HG02938 (cell line): ENCODE data around the gene FGFR3.

Experiments
- ATAC-seq: cut with Tn5 transposase; IDR thresholded peaks from one replicate; pipeline ENCODE4 v1.9.1; 2021; ENCODE audit warnings: mild to moderate bottlenecking, moderate library complexity; ENCODE audit not compliant: unreplicated experiment

Gene FGFR3

DNA sequence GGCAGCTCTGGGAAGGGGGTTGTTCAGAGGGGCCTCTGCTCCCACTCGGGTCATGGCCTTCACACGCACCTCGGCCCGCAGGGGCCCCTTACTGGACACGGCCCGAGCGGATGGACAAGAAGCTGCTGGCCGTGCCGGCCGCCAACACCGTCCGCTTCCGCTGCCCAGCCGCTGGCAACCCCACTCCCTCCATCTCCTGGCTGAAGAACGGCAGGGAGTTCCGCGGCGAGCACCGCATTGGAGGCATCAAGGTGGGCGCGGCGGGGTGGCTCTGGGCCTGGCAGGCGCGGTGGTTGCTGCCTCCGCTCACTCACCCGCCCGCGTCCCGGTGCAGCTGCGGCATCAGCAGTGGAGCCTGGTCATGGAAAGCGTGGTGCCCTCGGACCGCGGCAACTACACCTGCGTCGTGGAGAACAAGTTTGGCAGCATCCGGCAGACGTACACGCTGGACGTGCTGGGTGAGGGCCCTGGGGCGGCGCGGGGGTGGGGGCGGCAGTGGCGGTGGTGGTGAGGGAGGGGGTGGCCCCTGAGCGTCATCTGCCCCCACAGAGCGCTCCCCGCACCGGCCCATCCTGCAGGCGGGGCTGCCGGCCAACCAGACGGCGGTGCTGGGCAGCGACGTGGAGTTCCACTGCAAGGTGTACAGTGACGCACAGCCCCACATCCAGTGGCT, 8.3 kb downstream of the FGFR3 start:
- no peak for ATAC-seq

DNA sequence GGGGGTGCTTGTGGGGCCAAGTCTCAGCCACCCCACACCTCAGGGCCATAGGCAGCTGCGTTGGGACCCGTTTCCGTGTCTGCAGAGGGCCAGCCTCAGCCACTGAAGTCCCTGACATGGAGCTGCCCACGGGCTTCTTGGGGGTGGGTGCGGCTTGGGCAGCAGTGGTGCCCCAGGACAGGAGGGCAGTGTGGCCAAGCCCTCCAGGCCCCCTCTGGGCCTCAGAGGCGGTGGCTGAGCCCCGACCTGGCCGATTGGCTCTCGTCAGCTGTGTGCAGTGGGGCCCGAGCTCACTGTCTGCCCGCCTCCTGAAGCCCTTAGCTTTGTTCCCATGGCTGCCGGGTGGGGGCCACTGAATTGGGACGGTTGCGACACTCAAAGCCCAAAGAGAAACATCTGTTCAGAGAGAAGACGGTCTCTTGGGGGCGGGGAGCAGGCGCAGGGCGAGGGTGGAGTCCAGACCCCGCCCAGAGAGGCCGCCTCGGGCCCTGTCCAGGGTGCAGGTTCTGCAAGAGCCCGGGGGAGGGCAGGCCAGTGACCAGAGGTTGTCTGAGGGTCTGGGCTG, 9.1 kb downstream of the FGFR3 start:
- no peak for ATAC-seq

DNA sequence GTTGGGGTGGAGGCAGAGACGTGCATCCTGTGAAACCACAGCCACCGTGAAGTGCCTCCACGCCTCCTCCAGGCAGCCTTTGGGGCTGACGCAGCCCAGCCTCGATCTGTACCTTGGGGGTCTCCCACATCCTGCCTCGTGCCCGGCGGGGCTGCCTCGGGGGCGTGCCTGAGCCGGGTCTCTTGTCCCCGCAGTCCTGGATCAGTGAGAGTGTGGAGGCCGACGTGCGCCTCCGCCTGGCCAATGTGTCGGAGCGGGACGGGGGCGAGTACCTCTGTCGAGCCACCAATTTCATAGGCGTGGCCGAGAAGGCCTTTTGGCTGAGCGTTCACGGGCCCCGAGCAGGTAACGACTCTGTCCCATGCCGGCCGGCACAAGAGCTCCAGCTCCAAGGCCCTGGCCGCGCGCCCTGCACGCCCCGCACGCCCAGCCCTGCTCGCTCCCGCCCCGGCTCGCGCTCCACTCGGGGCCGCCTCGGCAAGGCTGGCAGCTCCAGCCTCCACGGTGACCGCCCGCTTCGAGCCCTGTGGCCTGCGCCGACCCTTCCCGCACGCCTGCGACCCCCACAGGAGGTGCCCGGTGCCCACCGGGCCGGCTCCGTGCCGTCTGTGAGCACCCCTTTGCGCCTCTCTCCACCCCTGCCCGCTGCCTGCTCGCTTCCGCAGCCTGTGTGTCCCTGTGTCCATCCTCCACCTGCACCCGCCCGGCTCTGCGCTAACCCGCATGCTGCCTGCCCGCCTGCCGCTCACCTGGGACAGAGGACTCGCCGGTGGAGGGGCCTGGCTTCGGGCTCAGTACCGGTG, 9.8 kb downstream of the FGFR3 start:
- ATAC-seq: no peak

GRCh38 chr4:1803523-1804423, 10.7 kb downstream of the FGFR3 start:
- ATAC-seq: no peak

DNA sequence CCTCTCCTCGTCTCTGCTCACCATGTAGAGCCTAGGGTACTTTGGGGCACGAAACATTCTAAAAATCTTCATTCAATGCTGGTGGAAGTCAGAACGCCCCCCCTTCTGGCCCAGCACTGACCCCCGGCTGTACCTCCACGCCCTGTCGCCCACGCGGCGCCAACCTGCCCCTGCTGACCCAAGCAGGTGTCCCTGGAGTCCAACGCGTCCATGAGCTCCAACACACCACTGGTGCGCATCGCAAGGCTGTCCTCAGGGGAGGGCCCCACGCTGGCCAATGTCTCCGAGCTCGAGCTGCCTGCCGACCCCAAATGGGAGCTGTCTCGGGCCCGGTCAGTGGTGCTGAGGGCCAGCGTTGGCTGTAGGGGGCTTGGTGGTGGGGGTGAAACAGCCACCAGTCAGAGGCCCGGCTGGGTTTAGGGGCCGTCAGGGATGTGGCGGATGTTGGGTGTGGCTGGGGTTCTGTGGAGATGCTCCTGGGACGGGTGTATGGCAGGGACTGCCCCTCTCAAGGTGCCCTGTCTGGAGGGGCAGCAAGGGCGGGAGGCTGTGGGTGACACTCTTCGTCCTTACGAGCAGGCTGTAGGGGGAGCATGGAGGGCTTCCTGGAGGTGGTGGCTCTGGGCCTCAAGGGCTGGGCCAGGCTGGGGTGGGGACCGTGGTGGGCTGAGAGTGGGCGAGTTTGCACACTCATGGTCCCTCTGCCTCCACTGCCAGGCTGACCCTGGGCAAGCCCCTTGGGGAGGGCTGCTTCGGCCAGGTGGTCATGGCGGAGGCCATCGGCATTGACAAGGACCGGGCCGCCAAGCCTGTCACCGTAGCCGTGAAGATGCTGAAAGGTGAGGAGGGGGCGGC, 11.8 kb downstream of the FGFR3 start:
- no peak for ATAC-seq

- ATAC-seq: no peak
Measured at GRCh38 chr4:1805493-1806222, 12.6 kb downstream of the FGFR3 start.

- ATAC-seq: no peak
Measured at GRCh38 chr4:1806223-1806564, 13.1 kb downstream of the FGFR3 start.

DNA sequence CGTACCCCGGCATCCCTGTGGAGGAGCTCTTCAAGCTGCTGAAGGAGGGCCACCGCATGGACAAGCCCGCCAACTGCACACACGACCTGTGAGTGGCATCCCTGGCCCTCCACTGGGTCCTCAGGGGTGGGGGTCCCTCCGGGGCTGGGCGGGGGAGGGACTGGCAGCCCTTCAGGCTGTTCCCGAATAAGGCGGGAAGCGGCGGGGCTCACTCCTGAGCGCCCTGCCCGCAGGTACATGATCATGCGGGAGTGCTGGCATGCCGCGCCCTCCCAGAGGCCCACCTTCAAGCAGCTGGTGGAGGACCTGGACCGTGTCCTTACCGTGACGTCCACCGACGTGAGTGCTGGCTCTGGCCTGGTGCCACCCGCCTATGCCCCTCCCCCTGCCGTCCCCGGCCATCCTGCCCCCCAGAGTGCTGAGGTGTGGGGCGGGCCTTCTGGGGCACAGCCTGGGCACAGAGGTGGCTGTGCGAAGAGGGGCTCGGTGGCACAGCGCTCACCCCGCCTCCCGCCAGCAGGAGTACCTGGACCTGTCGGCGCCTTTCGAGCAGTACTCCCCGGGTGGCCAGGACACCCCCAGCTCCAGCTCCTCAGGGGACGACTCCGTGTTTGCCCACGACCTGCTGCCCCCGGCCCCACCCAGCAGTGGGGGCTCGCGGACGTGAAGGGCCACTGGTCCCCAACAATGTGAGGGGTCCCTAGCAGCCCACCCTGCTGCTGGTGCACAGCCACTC, 13.7 kb downstream of the FGFR3 start:
- no peak for ATAC-seq

DNA sequence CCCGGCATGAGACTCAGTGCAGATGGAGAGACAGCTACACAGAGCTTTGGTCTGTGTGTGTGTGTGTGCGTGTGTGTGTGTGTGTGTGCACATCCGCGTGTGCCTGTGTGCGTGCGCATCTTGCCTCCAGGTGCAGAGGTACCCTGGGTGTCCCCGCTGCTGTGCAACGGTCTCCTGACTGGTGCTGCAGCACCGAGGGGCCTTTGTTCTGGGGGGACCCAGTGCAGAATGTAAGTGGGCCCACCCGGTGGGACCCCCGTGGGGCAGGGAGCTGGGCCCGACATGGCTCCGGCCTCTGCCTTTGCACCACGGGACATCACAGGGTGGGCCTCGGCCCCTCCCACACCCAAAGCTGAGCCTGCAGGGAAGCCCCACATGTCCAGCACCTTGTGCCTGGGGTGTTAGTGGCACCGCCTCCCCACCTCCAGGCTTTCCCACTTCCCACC, 14.3 kb downstream of the FGFR3 start:
- ATAC-seq: no peak

DNA sequence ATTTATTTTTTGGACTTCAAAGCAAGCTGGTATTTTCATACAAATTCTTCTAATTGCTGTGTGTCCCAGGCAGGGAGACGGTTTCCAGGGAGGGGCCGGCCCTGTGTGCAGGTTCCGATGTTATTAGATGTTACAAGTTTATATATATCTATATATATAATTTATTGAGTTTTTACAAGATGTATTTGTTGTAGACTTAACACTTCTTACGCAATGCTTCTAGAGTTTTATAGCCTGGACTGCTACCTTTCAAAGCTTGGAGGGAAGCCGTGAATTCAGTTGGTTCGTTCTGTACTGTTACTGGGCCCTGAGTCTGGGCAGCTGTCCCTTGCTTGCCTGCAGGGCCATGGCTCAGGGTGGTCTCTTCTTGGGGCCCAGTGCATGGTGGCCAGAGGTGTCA, 15.3 kb downstream of the FGFR3 start:
- no peak for ATAC-seq

DNA sequence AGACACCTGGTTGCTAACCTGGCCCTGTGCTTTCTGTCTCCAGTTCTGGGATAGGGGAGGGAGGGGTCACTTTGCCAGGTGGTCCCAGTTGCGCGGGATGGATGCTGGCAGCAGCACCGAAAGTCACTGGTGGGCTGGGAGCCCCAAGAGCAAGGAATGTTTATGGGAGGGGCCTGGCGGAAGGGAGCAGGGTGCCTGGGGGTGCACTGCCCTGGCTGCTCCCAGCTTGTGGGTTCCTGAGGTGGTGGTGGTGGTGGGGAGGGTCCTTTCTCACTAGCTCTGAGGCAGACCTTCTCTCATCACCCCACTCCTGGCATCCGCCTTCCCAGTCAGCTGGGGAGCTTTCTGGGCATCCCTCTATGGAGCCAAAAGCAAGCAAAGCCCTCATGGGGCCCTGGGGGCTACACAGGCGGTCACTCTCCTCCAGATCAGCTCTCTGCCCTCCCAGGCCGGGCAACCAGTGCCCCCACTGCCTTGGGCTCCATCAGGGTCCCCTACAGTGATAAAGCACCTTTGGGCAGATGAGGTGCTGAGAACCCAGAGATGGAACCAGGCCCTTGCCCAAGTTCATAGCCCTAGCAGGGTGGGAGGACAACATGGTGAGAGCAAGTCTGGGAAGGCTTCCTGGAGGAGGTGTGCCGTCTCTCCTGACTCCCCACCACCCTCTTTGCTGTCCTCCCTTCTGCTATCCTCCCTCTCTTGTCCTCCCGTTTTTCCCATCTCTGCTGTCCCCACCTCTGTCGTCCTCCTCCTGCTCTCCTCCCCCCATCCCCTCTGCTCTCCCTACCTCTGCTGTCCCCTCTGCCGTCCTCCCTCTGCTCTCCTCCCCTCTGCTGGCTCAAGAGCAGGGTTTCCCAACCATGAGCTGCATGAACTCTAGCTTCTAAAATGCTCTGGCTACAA, 16.0 kb downstream of the FGFR3 start:
- no peak for ATAC-seq

GRCh38 chr4:1809754-1810502, 16.8 kb downstream of the FGFR3 start:
- ATAC-seq: no peak

DNA sequence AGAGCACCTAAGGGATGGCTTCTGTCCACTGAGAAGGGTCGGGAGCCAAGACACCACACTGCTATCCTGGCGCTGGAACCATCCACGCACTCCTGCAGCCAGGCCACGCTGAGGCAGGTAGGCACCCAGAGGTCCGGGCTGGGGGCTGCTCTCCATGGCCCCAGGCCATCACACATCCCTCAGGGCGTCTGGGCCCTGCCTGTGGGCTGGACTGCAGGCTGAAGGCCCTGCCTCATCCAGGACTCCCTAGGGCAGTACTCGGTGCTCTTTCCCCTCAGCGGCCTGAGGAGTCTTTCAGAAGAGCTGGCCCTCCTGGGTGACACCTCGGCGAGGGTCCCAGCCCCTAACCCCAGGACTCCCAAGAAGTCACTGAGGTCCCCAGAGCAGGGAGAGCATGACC, 17.7 kb downstream of the FGFR3 start:
- no peak for ATAC-seq

DNA sequence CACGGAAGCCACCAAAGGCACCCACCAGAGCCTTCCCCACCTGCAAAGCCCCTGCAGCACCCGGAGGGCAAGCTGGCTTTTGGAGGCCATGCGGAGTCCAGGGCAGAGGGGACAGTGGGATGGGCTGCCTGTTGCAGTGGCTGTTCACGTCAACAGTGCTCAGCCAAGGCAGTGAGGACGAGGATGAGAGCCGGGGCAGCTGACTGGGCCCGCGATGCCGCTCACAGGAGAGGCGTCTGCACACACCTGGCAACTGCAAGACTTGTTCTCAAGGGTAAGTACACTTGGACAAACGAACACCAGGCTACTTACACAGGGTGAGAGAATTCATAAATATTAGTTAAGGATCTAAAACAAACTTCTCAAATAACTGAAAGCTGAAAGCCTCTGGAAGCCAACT, 19.6 kb downstream of the FGFR3 start:
- ATAC-seq: no peak

DNA sequence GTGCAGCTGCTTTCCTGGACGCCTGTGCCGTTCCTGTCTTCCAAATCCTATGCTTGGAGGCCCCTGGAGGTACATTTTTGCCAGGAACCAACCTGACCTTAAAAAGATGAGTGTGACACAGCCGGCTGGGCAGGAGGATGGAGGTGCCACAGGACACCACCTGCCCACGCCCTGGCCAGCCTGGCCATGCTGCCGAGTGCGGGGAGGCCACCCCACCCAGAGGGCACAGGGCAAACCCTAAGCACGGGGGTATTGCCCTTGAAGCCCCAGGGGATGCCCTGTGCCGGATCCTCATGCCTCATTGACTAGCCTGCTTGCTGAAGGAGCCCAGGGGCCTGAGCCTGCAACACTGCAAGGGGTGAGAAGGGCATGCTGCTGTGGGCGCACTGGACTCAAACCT, 20.1 kb downstream of the FGFR3 start:
- ATAC-seq: no peak

DNA sequence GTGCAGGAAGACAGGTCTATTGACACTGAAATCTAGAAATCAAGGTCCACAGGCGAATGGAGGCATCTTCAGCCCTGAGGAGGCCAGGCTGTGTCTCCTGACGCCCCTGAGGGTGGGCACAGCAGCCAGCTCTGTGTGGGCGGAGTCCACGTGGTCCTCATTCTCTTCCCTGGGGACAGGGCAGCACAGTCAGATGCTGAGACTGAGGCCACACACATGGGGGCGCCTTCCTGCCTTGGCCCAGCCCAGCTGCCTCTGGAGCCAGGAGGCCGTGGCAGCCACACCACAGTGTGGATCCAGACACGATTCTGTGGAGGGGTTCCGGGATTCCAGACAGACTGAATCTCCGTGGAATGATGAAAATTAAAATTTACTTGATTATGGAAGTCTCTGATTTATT, 20.8 kb downstream of the FGFR3 start:
- ATAC-seq: no peak

GRCh38 chr4:1814453-1814852, 21.4 kb downstream of the FGFR3 start:
- ATAC-seq: no peak
